MM.1S (cell line): ENCODE data around the gene PCTP.

Experiments used
- DNase-seq: peaks from one replicate; pipeline ENCODE4 v3.0.0-alpha.2; 2015
- H2AFZ ChIP-seq: fragments of 300-600 bp; sonication (generic); 2 replicates; pipeline ENCODE4 v1.6.0; 2016; ENCODE audit warnings: antibody characterized with exemption, low read length
- H3F3A ChIP-seq: fragments of 300-600 bp; sonication (generic); 2 replicates; pipeline ENCODE4 v1.6.1; 2016; ENCODE audit warnings: mild to moderate bottlenecking, antibody characterized with exemption, low read length, moderate library complexity, mixed read lengths; ENCODE audit not compliant: insufficient read depth
- H3K27ac ChIP-seq: fragments of 300-600 bp; sonication (generic); 2 replicates; pipeline ENCODE4 v1.5.1; 2016; ENCODE audit warnings: mild to moderate bottlenecking, low read length
- H3K27me3 ChIP-seq: fragments of 300-600 bp; sonication (generic); replicated peaks from 2 replicates; pipeline ENCODE4 v1.6.0; 2016; ENCODE audit warnings: low read length; ENCODE audit not compliant: insufficient read depth
- H3K36me3 ChIP-seq: fragments of 300-600 bp; sonication (generic); replicated peaks from 2 replicates; pipeline ENCODE4 v1.6.1; 2016; ENCODE audit warnings: mild to moderate bottlenecking, low read length, mixed read lengths; ENCODE audit not compliant: insufficient read depth
- H3K4me1 ChIP-seq: fragments of 300-600 bp; sonication (generic); 2 replicates; pipeline ENCODE4 v1.6.1; 2016; ENCODE audit warnings: low read length, mixed read lengths
- H3K4me2 ChIP-seq: fragments of 300-600 bp; sonication (generic); 2 replicates; pipeline ENCODE4 v1.6.0; 2016; ENCODE audit warnings: low read depth, low read length
- H3K4me3 ChIP-seq: fragments of 300-600 bp; sonication (generic); 2 replicates; pipeline ENCODE4 v1.5.1; 2016; ENCODE audit warnings: low read length, mixed read lengths
- H3K79me2 ChIP-seq: fragments of 300-600 bp; sonication (generic); 2 replicates; pipeline ENCODE4 v1.6.1; 2016; ENCODE audit warnings: mixed run types, low read length, mixed read lengths
- H3K9ac ChIP-seq: fragments of 300-600 bp; sonication (generic); 2 replicates; pipeline ENCODE4 v1.6.1; 2016; ENCODE audit warnings: low read length, mixed read lengths
- H3K9me2 ChIP-seq: fragments of 300-600 bp; sonication (generic); replicated peaks from 2 replicates; pipeline ENCODE4 v1.6.1; 2016; ENCODE audit warnings: mild to moderate bottlenecking, low read length, mixed read lengths; ENCODE audit not compliant: insufficient read depth
- H3K9me3 ChIP-seq: fragments of 300-600 bp; sonication (generic); replicated peaks from 2 replicates; pipeline ENCODE4 v1.6.1; 2016; ENCODE audit warnings: mild to moderate bottlenecking, low read length, mixed read lengths; ENCODE audit not compliant: insufficient read depth
- H4K20me1 ChIP-seq: fragments of 300-600 bp; sonication (generic); 2 replicates; pipeline ENCODE4 v1.6.1; 2016; ENCODE audit warnings: mild to moderate bottlenecking, low read length, moderate library complexity, mixed read lengths; ENCODE audit not compliant: insufficient read depth
- CTCF ChIP-seq: fragments of 300-600 bp; sonication (generic); IDR thresholded peaks from 2 replicates; pipeline ENCODE4 v1.5.1; 2016; ENCODE audit warnings: antibody characterized with exemption, low read length, mixed read lengths
- EZH2 ChIP-seq: fragments of 300-600 bp; sonication (generic); optimal IDR thresholded peaks from 2 replicates; pipeline ENCODE3; 2017; ENCODE audit warnings: low read depth, mild to moderate bottlenecking, antibody characterized with exemption, low read length, mixed read lengths
- EZH2phosphoT487 ChIP-seq: fragments of 300-600 bp; sonication (generic); IDR thresholded peaks from 2 replicates; pipeline ENCODE4 v1.6.1; 2018; ENCODE audit warnings: antibody characterized with exemption, low read length

Gene PCTP

GRCh38 chr17:55723488-55723848 is 27.4 kb upstream of the PCTP start:
- no peak overlapping the region for H3K4me2 ChIP-seq
- TF ChIP-seq EZH2phosphoT487: no peak
- TF ChIP-seq CTCF: no peak
- no peak for TF ChIP-seq EZH2
- H3K9ac ChIP-seq: no peak overlapping the region
- no peak overlapping the region for H3K4me3 ChIP-seq
- no peaks in the 10 kb centered on the region for H3K9me2 ChIP-seq
- H3F3A ChIP-seq: no peaks in the 10 kb centered on the region
- no peak for DNase-seq
- no peaks in the 10 kb centered on the region for H3K9me3 ChIP-seq
- no peaks in the 10 kb centered on the region for H3K4me1 ChIP-seq
- no peak overlapping the region for H2AFZ ChIP-seq
- no peak overlapping the region for H3K27ac ChIP-seq
- no peaks in the 10 kb centered on the region for H3K36me3 ChIP-seq
- no peaks in the 10 kb centered on the region for H3K27me3 ChIP-seq
- no peaks in the 10 kb centered on the region for H4K20me1 ChIP-seq
- H3K79me2 ChIP-seq: no peaks in the 10 kb centered on the region

GRCh38 chr17:55726440-55726839 is 24.4 kb upstream of the PCTP start:
- Histone ChIP-seq H3K4me1 (no peaks in the 10 kb centered on the region), H3K4me3 (no peak overlapping the region)

GRCh38 chr17:55727275-55727674 is 23.6 kb upstream of the PCTP start:
- DNase-seq: no peak
- Histone ChIP-seq H3K4me3 (no peak overlapping the region), H3K9ac (no peak overlapping the region), H3K4me1 (no peaks in the 10 kb centered on the region), H3K27me3 (no peaks in the 10 kb centered on the region), H3K4me2 (no peak overlapping the region), H3F3A (no peaks in the 10 kb centered on the region), H2AFZ (no peak overlapping the region), H3K27ac (no peak overlapping the region), H3K9me2 (no peaks in the 10 kb centered on the region), H3K36me3 (no peaks in the 10 kb centered on the region), H3K9me3 (no peaks in the 10 kb centered on the region), H4K20me1 (no peaks in the 10 kb centered on the region), H3K79me2 (no peaks in the 10 kb centered on the region)
- no peak for TF ChIP-seq EZH2phosphoT487
- no peak for TF ChIP-seq EZH2
- no peak for TF ChIP-seq CTCF

More at GRCh38 chr17:55726440-55726839, 24.4 kb upstream of the PCTP start:
- H3K27ac ChIP-seq: no peak overlapping the region
- DNase-seq: no peak
- no peak for TF ChIP-seq EZH2
- no peak for TF ChIP-seq CTCF
- no peak for TF ChIP-seq EZH2phosphoT487
- H2AFZ ChIP-seq: no peak overlapping the region
- no peak overlapping the region for H3K9ac ChIP-seq
- no peak overlapping the region for H3K4me2 ChIP-seq
- H3K9me3 ChIP-seq: no peaks in the 10 kb centered on the region
- no peaks in the 10 kb centered on the region for H3K27me3 ChIP-seq
- no peaks in the 10 kb centered on the region for H3K9me2 ChIP-seq
- H4K20me1 ChIP-seq: no peaks in the 10 kb centered on the region
- no peaks in the 10 kb centered on the region for H3K79me2 ChIP-seq
- no peaks in the 10 kb centered on the region for H3K36me3 ChIP-seq
- no peaks in the 10 kb centered on the region for H3F3A ChIP-seq
